Measurements from ENCODE around the gene GALNT14. TPM values are rescaled to one million over a fixed set of nuclear protein-coding genes. Genes with fewer than 3 reads are reported as not detected.

GALNT14 gene
- total RNA-seq, 2 experiments from 2014 or later: not detected

- DNase-seq (no peak), ATAC-seq (no peak)
- CTCF ChIA-PET: no interaction called here
- Mint-ChIP-seq H3K4me1 (ENCODE audit: low read depth) (no peaks in the 10 kb centered on the region), H3K4me3 (no peak overlapping the region), H3K9me3 (ENCODE audit: insufficient read depth) (no peaks in the 10 kb centered on the region), H3K36me3 (ENCODE audit: low read depth) (no peaks in the 10 kb centered on the region), H3K27ac (no peak overlapping the region), H3K27me3 (ENCODE audit: low read depth) (no peaks in the 10 kb centered on the region)
- POLR2A ChIA-PET: no interaction called here
These were observed 77.8 kb downstream of the GALNT14 start for GRCh38 chr2:31060397-31060796.

- DNase-seq: no peak
- no peak for ATAC-seq
- Mint-ChIP-seq H3K27ac (no peak overlapping the region), H3K36me3 (ENCODE audit: low read depth) (no peaks in the 10 kb centered on the region), H3K27me3 (ENCODE audit: low read depth) (no peaks in the 10 kb centered on the region), H3K4me3 (no peak overlapping the region), H3K9me3 (ENCODE audit: insufficient read depth) (no peaks in the 10 kb centered on the region), H3K4me1 (ENCODE audit: low read depth) (no peaks in the 10 kb centered on the region)
- ChIA-PET POLR2A (no interaction called here), CTCF (no interaction called here)
These were observed 79.9 kb downstream of the GALNT14 start for GRCh38 chr2:31058096-31059035.

GRCh38 chr2:31057691-31058090 is 80.5 kb downstream of the GALNT14 start:
- Mint-ChIP-seq H3K27me3 (ENCODE audit: low read depth) (no peaks in the 10 kb centered on the region), H3K4me1 (ENCODE audit: low read depth) (no peaks in the 10 kb centered on the region), H3K9me3 (ENCODE audit: insufficient read depth) (no peaks in the 10 kb centered on the region), H3K27ac (no peak overlapping the region), H3K36me3 (ENCODE audit: low read depth) (no peaks in the 10 kb centered on the region), H3K4me3 (no peak overlapping the region)
- ChIA-PET POLR2A (no interaction called here), CTCF (no interaction called here)
- ATAC-seq (no peak), DNase-seq (no peak)

GRCh38 chr2:31055938-31056337 is 82.3 kb downstream of the GALNT14 start:
- DNase-seq (no peak), ATAC-seq (no peak)
- Mint-ChIP-seq H3K4me1 (ENCODE audit: low read depth) (peaks cover 5% of the 10 kb centered on the region), H3K9me3 (ENCODE audit: insufficient read depth) (no peaks in the 10 kb centered on the region), H3K4me3 (no peak overlapping the region), H3K27ac (no peak overlapping the region), H3K36me3 (ENCODE audit: low read depth) (no peaks in the 10 kb centered on the region), H3K27me3 (ENCODE audit: low read depth) (no peaks in the 10 kb centered on the region)
- CTCF ChIA-PET: no interaction called here
- POLR2A ChIA-PET: no interaction called here

GRCh38 chr2:31054842-31055388 is 83.3 kb downstream of the GALNT14 start:
- Mint-ChIP-seq H3K9me3 (ENCODE audit: insufficient read depth) (no peaks in the 10 kb centered on the region), H3K4me1 (ENCODE audit: low read depth) (peaks cover 5% of the 10 kb centered on the region), H3K27me3 (ENCODE audit: low read depth) (no peaks in the 10 kb centered on the region), H3K36me3 (ENCODE audit: low read depth) (no peaks in the 10 kb centered on the region), H3K27ac (no peak overlapping the region), H3K4me3 (no peak overlapping the region)
- ATAC-seq (no peak), DNase-seq (no peak)
- ChIA-PET POLR2A (no interaction called here), CTCF (no interaction called here)

- CTCF ChIA-PET: no interaction called here
- no peaks in the 10 kb centered on the region for H3K27me3 Mint-ChIP-seq (ENCODE audit: low read depth)
- ATAC-seq (no peak), DNase-seq (no peak)
- H3K4me1 Mint-ChIP-seq (ENCODE audit: low read depth): peaks cover 5% of the 10 kb centered on the region
- no peaks in the 10 kb centered on the region for H3K9me3 Mint-ChIP-seq (ENCODE audit: insufficient read depth)
- H3K4me3 Mint-ChIP-seq: no peak overlapping the region
- no peak overlapping the region for H3K27ac Mint-ChIP-seq
- H3K36me3 Mint-ChIP-seq (ENCODE audit: low read depth): no peaks in the 10 kb centered on the region
- POLR2A ChIA-PET: no interaction called here
These were observed 84.1 kb downstream of the GALNT14 start for GRCh38 chr2:31053929-31054782.

GRCh38 chr2:31052284-31052683 is 86.0 kb downstream of the GALNT14 start:
- Mint-ChIP-seq H3K4me1 (ENCODE audit: low read depth) (peaks cover 5% of the 10 kb centered on the region), H3K27ac (no peak overlapping the region), H3K4me3 (no peak overlapping the region), H3K27me3 (ENCODE audit: low read depth) (no peaks in the 10 kb centered on the region), H3K9me3 (ENCODE audit: insufficient read depth) (no peaks in the 10 kb centered on the region), H3K36me3 (ENCODE audit: low read depth) (no peaks in the 10 kb centered on the region)
- POLR2A ChIA-PET: no interaction called here
- CTCF ChIA-PET: no interaction called here
- no peak for DNase-seq
- ATAC-seq: no peak

GRCh38 chr2:31051258-31052140 is 86.7 kb downstream of the GALNT14 start:
- POLR2A ChIA-PET: no interaction called here
- H3K4me1 Mint-ChIP-seq (ENCODE audit: low read depth): peaks cover 5% of the 10 kb centered on the region
- H3K36me3 Mint-ChIP-seq (ENCODE audit: low read depth): no peaks in the 10 kb centered on the region
- ATAC-seq: no peak
- no peaks in the 10 kb centered on the region for H3K27me3 Mint-ChIP-seq (ENCODE audit: low read depth)
- DNase-seq: no peak
- CTCF ChIA-PET: no interaction called here
- no peak overlapping the region for H3K4me3 Mint-ChIP-seq
- H3K27ac Mint-ChIP-seq: no peak overlapping the region
- H3K9me3 Mint-ChIP-seq (ENCODE audit: insufficient read depth): no peaks in the 10 kb centered on the region

- ATAC-seq (no peak), DNase-seq (no peak)
- H3K36me3 Mint-ChIP-seq (ENCODE audit: low read depth): no peaks in the 10 kb centered on the region
- H3K27ac Mint-ChIP-seq: no peak overlapping the region
- no peaks in the 10 kb centered on the region for H3K27me3 Mint-ChIP-seq (ENCODE audit: low read depth)
- peaks cover 5% of the 10 kb centered on the region for H3K4me1 Mint-ChIP-seq (ENCODE audit: low read depth)
- no peak overlapping the region for H3K4me3 Mint-ChIP-seq
- H3K9me3 Mint-ChIP-seq (ENCODE audit: insufficient read depth): no peaks in the 10 kb centered on the region
- CTCF ChIA-PET: no interaction called here
- POLR2A ChIA-PET: no interaction called here
These were observed 88.2 kb downstream of the GALNT14 start for GRCh38 chr2:31049916-31050588.

- no peak for DNase-seq
- no peaks in the 10 kb centered on the region for H3K27me3 Mint-ChIP-seq (ENCODE audit: low read depth)
- ChIA-PET CTCF (no interaction called here), POLR2A (no interaction called here)
- no peak overlapping the region for H3K4me3 Mint-ChIP-seq
- H3K4me1 Mint-ChIP-seq (ENCODE audit: low read depth): peaks cover 5% of the 10 kb centered on the region
- H3K36me3 Mint-ChIP-seq (ENCODE audit: low read depth): no peaks in the 10 kb centered on the region
- no peak for ATAC-seq
- no peak overlapping the region for H3K27ac Mint-ChIP-seq
- no peaks in the 10 kb centered on the region for H3K9me3 Mint-ChIP-seq (ENCODE audit: insufficient read depth)
These were observed 89.0 kb downstream of the GALNT14 start for GRCh38 chr2:31049264-31049663.

GRCh38 chr2:31047599-31047998 is 90.6 kb downstream of the GALNT14 start:
- ChIA-PET POLR2A (interaction anchor here (0.6 kb wide), 1 partner anchor 817 kb away, joined by 4 read pairs; no protein-coding TSS in a partner anchor), CTCF (no interaction called here)
- H3K4me3 Mint-ChIP-seq: no peak overlapping the region
- H3K4me1 Mint-ChIP-seq (ENCODE audit: low read depth): peaks cover 5% of the 10 kb centered on the region
- DNase-seq (no peak), ATAC-seq (no peak)
- no peaks in the 10 kb centered on the region for H3K27me3 Mint-ChIP-seq (ENCODE audit: low read depth)
- H3K27ac Mint-ChIP-seq: no peak overlapping the region
- no peaks in the 10 kb centered on the region for H3K36me3 Mint-ChIP-seq (ENCODE audit: low read depth)
- H3K9me3 Mint-ChIP-seq (ENCODE audit: insufficient read depth): no peaks in the 10 kb centered on the region
